GM12873 (cell line): ENCODE results near the gene JAZF1.

Source experiments
- CTCF ChIP-seq: IDR thresholded peaks from 2 replicates; pipeline ENCODE4 v1.5.1; 2012; ENCODE audit warnings: low read depth, mild to moderate bottlenecking, moderate library complexity, low read length, control low read depth; ENCODE audit not compliant: insufficient read depth; ENCODE audit errors: missing control alignments

Gene JAZF1

GRCh38 chr7:28067171-28067570 lies 113.4 kb downstream of the JAZF1 start:
- TF ChIP-seq CTCF: no peak

GRCh38 chr7:28065721-28066285 lies 114.8 kb downstream of the JAZF1 start:
- no peak for TF ChIP-seq CTCF

- no peak for TF ChIP-seq CTCF
Measured at GRCh38 chr7:28065308-28065707, 115.3 kb downstream of the JAZF1 start.

- no peak for TF ChIP-seq CTCF
Measured at GRCh38 chr7:28064437-28064836, 116.2 kb downstream of the JAZF1 start.

GRCh38 chr7:28062197-28062991 lies 118.2 kb downstream of the JAZF1 start:
- TF ChIP-seq CTCF: peak; percentile 87

- no peak for TF ChIP-seq CTCF
Measured at GRCh38 chr7:28061824-28062196, 118.8 kb downstream of the JAZF1 start.

- no peak for TF ChIP-seq CTCF
Measured at GRCh38 chr7:28060371-28060950, 120.1 kb downstream of the JAZF1 start.
